Ascending aorta (tissue), 2 donors: ENCODE results near the gene TRIM72. TPM values are rescaled to one million over a fixed set of nuclear protein-coding genes. Genes with fewer than 3 reads are reported as not detected.

Source experiments
- DNase-seq, 2 donors: peaks; one replicate each; pipeline ENCODE4 v3.0.0-alpha.2; 2019; ENCODE audit warnings: low spot score in 2 of 2
- H3K27ac ChIP-seq, 2 donors: fragments of 200-600 bp; sonication (generic); one replicate each; pipeline ENCODE4 v1.5.1; 2016 to 2017; ENCODE audit warnings: mild to moderate bottlenecking in 1 of 2
- H3K27me3 ChIP-seq: fragments of 200-600 bp; sonication (generic); one replicate; pipeline ENCODE4 v1.5.1; 2017
- H3K36me3 ChIP-seq, 2 donors: fragments of 200-600 bp; sonication (generic); one replicate each; pipeline ENCODE4 v1.5.1; 2016
- H3K4me1 ChIP-seq, 2 donors: fragments of 200-600 bp; sonication (generic); one replicate each; pipeline ENCODE4 v1.5.1; 2016 to 2017; ENCODE audit warnings: mild to moderate bottlenecking in 1 of 2
- H3K4me3 ChIP-seq, 2 donors: fragments of 200-600 bp; sonication (generic); one replicate each; pipeline ENCODE4 v1.5.1; 2016 to 2017; ENCODE audit warnings: mild to moderate bottlenecking in 1 of 2
- H3K9me3 ChIP-seq, 2 donors: fragments of 200-600 bp; sonication (generic); one replicate each; pipeline ENCODE4 v1.5.1; 2016
- CTCF ChIP-seq, 3 experiments: fragments of 200-600 bp in 2 of 3; fragments of 450-650 bp in 1 of 3; sonication (generic) in 2 of 3; IDR thresholded peaks; one replicate each; pipeline ENCODE4 v1.5.1; 2016 to 2019; ENCODE audit warnings: antibody characterized with exemption in 3 of 3, mild to moderate bottlenecking in 1 of 3, moderate library complexity in 1 of 3
- intact Hi-C: fragments of 100-400 bp; cut with DNase I; formaldehyde crosslinking; loops from one replicate; pipeline ENCODE4 v1.15.1; 2023
- total RNA-seq: library from RNA; depleted of rRNA; stranded (reverse); fragments of >200 nt; gene quantifications from one replicate; pipeline ENCODE4 v1.1.0, GENCODE V29; 2016

TRIM72 gene
- total RNA-seq, 1 donor from 2014 or later: not detected

DNA sequence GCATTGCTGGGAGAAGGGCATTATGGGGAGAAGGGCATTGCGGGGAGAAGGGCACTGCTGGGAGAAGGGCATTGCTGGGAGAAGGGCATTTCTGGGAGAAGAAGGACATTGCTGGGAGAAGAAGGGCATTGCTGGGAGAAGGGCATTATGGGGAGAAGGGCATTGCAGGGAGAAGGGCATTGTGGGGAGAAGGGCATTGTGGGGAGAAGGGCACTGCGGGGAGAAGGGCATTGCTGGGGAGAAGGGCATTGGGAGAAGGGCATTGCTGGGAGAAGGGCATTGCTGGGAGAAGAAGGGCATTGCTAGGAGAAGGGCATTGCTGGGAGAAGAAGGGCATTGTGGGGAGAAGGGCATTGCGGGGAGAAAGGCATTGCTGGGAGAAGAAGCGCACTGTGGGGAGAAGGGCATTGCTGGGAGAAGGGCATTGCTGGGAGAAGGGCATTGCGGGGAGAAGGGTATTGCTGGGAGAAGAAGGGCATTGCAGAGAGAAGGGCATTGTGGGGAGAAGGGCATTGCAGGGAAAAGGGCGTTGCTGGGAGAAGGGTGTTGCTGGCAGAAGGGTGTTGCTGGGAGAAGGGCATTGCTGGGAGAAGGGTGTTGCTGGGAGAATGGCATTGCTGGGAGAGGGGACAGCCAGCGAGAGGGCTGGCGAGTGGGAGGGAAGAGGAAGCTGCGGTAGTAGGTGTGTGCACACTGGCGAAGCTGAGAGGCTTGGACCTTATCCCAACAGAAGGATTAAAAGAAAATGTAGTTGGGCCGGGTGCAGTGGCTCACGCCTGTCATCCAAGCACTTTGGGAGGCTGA lies 7.6 kb downstream of the TRIM72 start:
- Histone ChIP-seq H3K27me3 (peaks cover under 1% of the 10 kb centered on the region), H3K36me3 (no peaks in the 10 kb centered on the region), H3K4me3 (no peak overlapping the region), H3K27ac (no peak overlapping the region), H3K9me3 (no peaks in the 10 kb centered on the region), H3K4me1 (peaks cover 5 to 6% of the 10 kb centered on the region in 2 donors)
- TF ChIP-seq CTCF (IDR thresholded peaks at IDR 0.05): no peak
- DNase-seq: no peak
- intact Hi-C loops: no loop called here

GRCh38 chr16:31223044-31223443 lies 9.1 kb downstream of the TRIM72 start:
- DNase-seq: no peak

GRCh38 chr16:31224092-31224955 lies 10.4 kb downstream of the TRIM72 start:
- no peak for DNase-seq
- H3K4me3 ChIP-seq: no peak overlapping the region
- no peak overlapping the region for H3K27ac ChIP-seq
- no peaks in the 10 kb centered on the region for H3K36me3 ChIP-seq
- no peaks in the 10 kb centered on the region for H3K4me1 ChIP-seq
- intact Hi-C loops: no loop called here
- no peaks in the 10 kb centered on the region for H3K27me3 ChIP-seq
- no peaks in the 10 kb centered on the region for H3K9me3 ChIP-seq
- no peak for TF ChIP-seq CTCF (IDR thresholded peaks at IDR 0.05)

More at GRCh38 chr16:31223044-31223443, 9.1 kb downstream of the TRIM72 start:
- Histone ChIP-seq H3K27ac (no peak overlapping the region), H3K9me3 (no peaks in the 10 kb centered on the region), H3K4me3 (no peak overlapping the region), H3K4me1 (no peaks in the 10 kb centered on the region), H3K27me3 (no peaks in the 10 kb centered on the region), H3K36me3 (no peaks in the 10 kb centered on the region)
- intact Hi-C loops: no loop called here
- TF ChIP-seq CTCF (IDR thresholded peaks at IDR 0.05): no peak

DNA sequence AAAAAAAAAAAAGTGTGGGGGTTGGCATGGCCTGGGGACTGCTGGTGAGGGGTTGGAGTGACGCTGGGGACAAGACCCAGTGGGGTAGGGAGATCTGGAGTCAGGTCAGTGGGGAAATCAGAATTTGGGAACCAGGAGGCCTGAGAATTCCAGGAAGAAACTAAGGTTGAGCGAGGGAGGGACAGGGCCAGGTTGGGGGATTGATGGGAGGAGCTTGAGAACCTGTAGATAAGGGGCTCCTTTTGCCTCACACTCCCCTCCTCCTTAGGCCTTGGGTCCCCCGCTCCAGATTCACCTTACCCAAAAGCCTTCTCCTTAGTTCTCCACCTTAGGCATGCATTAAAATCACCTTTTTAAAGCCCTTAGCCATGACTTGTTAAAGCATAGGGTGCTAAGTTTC lies 11.3 kb downstream of the TRIM72 start:
- Histone ChIP-seq H3K36me3 (no peaks in the 10 kb centered on the region), H3K4me3 (no peak overlapping the region), H3K9me3 (no peaks in the 10 kb centered on the region), H3K27ac (no peak overlapping the region), H3K27me3 (no peaks in the 10 kb centered on the region), H3K4me1 (no peaks in the 10 kb centered on the region)
- no peak for TF ChIP-seq CTCF (IDR thresholded peaks at IDR 0.05)
- intact Hi-C loops: no loop called here
- DNase-seq: no peak

DNA sequence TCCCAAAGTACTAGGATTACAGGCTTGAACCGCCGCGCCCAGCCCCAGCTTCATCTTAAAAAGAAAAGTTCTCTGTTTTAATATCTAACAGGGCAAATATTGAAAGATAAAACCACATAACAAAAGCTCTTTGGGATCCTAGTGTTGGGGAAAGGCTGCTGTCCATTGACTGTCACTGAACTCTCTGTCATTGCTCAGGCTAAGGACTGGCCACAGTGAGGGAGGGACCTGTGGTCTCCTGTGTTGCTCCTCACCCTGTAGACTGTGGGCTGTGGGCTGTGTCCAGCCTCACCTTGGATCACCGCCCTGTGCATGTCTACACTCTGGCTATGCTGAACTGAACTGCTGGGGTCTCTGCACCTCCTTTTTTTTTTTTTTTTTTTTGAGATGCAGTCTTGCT lies 14.3 kb downstream of the TRIM72 start:
- H3K27ac ChIP-seq: no peak overlapping the region
- H3K4me3 ChIP-seq: no peak overlapping the region
- H3K4me1 ChIP-seq: no peaks in the 10 kb centered on the region
- no peaks in the 10 kb centered on the region for H3K9me3 ChIP-seq
- TF ChIP-seq CTCF (IDR thresholded peaks at IDR 0.05): no peak
- no peaks in the 10 kb centered on the region for H3K27me3 ChIP-seq
- intact Hi-C loops: no loop called here
- H3K36me3 ChIP-seq: no peaks in the 10 kb centered on the region
- no peak for DNase-seq
